Measurements from ENCODE around the gene EVI2A.

EVI2A gene

DNA sequence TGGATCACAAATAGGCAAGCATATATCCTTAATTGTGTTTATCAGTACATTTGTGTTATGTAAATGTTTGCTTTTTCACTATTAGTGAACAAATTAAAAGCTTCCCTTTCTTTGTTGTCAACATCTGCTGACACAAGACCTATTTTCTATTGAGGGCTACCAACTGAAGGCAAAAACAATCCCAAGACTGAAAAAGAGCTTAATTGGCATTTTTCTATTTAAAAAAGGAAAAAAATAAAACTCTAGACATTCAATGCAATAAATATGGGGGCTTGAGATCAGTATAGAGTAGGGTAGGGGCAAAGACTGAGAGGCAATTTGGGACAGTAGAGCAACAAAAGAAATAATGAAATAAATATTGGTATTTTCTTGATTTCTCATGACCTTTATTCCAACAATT, 48.6 kb downstream of the EVI2A start:
- no peak for DNase-seq
- no peak overlapping the region for H3K27ac Mint-ChIP-seq
- no peak for ATAC-seq
- H3K9me3 Mint-ChIP-seq: no peaks in the 10 kb centered on the region
- no peaks in the 10 kb centered on the region for H3K27me3 Mint-ChIP-seq
- H3K36me3 Mint-ChIP-seq (ENCODE audit: low read depth): peaks cover 25% of the 10 kb centered on the region
- H3K4me3 Mint-ChIP-seq: no peak overlapping the region
- H3K4me1 Mint-ChIP-seq: peaks cover 3% of the 10 kb centered on the region

DNA sequence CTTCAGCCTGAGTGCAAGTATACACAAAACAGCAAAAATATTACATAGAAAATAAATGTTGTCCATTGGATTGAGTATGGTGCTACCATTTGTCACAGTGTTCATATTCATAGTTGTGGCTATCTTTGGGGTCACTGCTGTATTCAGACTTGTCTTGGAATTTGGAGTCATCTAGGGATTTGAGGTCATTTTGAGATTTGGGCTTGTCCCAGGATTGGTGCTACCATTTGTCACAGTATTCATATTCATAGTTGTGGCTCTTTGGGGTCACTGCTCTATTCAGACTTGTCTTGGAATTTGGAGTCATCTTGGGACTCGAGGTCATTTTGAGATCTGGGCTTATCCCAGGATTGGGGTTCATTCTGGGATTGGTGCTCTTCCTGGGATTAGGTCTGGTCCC, 49.2 kb downstream of the EVI2A start:
- DNase-seq (no peak), ATAC-seq (no peak)

GRCh38 chr17:31269578-31269983, 51.8 kb downstream of the EVI2A start:
- peaks cover 30% of the 10 kb centered on the region for H3K36me3 Mint-ChIP-seq (ENCODE audit: low read depth)
- ATAC-seq (no peak), DNase-seq (no peak)

More for the DNA sequence above, 49.2 kb downstream of the EVI2A start:
- peaks cover 27% of the 10 kb centered on the region for H3K36me3 Mint-ChIP-seq (ENCODE audit: low read depth)
- H3K4me3 Mint-ChIP-seq: no peak overlapping the region
- H3K4me1 Mint-ChIP-seq: peaks cover 3% of the 10 kb centered on the region
- H3K27me3 Mint-ChIP-seq: no peaks in the 10 kb centered on the region
- no peaks in the 10 kb centered on the region for H3K9me3 Mint-ChIP-seq
- no peak overlapping the region for H3K27ac Mint-ChIP-seq

DNA sequence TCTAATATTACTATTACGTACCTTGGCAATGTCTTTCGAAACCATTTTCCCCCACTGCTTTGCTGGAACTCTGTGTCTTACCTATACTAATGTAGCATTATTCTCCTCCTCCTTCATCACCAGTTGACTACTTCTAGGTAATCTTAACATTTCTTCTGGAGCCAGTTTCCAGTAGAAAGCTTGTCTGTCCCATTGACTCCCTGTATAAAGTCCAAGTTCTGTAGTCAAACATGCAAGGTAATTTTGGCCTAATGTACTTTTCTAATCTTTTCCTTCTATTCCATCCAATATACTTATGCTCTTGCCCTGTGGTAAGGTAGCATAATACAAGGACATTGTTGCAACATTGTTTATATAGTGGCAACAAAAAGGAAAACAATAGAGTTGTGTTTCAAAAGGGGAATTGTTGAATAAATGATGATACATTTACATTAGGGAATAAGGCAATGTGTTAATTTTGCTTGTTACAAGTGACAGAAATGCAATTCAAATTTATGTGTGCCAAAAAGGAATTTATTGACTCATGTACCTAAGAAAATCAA, 52.3 kb downstream of the EVI2A start:
- H3K4me1 Mint-ChIP-seq: peaks cover 3% of the 10 kb centered on the region
- ATAC-seq: no peak

More at GRCh38 chr17:31269578-31269983, 51.8 kb downstream of the EVI2A start:
- Mint-ChIP-seq H3K4me3 (no peak overlapping the region), H3K4me1 (peaks cover 3% of the 10 kb centered on the region), H3K27me3 (no peaks in the 10 kb centered on the region), H3K9me3 (no peaks in the 10 kb centered on the region), H3K27ac (no peak overlapping the region)

More for the DNA sequence above, 52.3 kb downstream of the EVI2A start:
- Mint-ChIP-seq H3K27ac (no peak overlapping the region), H3K27me3 (no peaks in the 10 kb centered on the region), H3K9me3 (no peaks in the 10 kb centered on the region), H3K4me3 (no peak overlapping the region), H3K36me3 (ENCODE audit: low read depth) (peaks cover 29% of the 10 kb centered on the region)
- no peak for DNase-seq
